ENCODE results near the gene PTPRN2. TPM values are rescaled to one million over a fixed set of nuclear protein-coding genes. Genes with fewer than 3 reads are reported as not detected.

The PTPRN2 gene
- polyA plus RNA-seq, 1 of the 3 experiments (the other 2 are of a cell fraction), result 4.0 TPM

- POLR2A ChIA-PET, result no interaction called here
- Histone ChIP-seq H3K4me2 (no peak overlapping the region), H3K27ac (ENCODE audit: low read depth in 2 of 2, low read length in 1 of 2) (no peak overlapping the region), H3K36me3 (replicated peaks in 1 of 2; ENCODE audit: control insufficient read depth in 1 of 2, insufficient read depth in 2 of 2, low read length in 1 of 2) (no peaks in the 10 kb centered on the region), H3K4me1 (ENCODE audit: control insufficient read depth in 1 of 2, insufficient read depth in 2 of 2, low read depth in 1 of 2, low read length in 1 of 2) (peaks cover 0 to 29% of the 10 kb centered on the region in 2 experiments; a peak in 2 of 4 replicates), H3F3A (replicated peaks; ENCODE audit: insufficient read depth) (no peaks in the 10 kb centered on the region), H3K9me2 (no peaks in the 10 kb centered on the region), H3K79me2 (ENCODE audit: insufficient read depth) (no peaks in the 10 kb centered on the region), H2AFZ (ENCODE audit: low read depth) (no peak overlapping the region), H3K27me3 (ENCODE audit: insufficient read depth) (no peaks in the 10 kb centered on the region), H3K4me3 (ENCODE audit: low read depth in 2 of 2, low read length in 1 of 2) (no peak overlapping the region), H3K9me3 (peaks cover 11% of the 10 kb centered on the region; the same call in 1 of the 2 replicates), H4K20me1 (ENCODE audit: insufficient read depth) (no peaks in the 10 kb centered on the region), H3K9ac (no peak overlapping the region)
- TF ChIP-seq MXI1 (IDR thresholded peaks at IDR 0.05; ENCODE audit: low read depth, low read length), result no peak
- TF ChIP-seq FOXM1 (IDR thresholded peaks at IDR 0.05; ENCODE audit: low read depth), result no peak
- no peak for DNase-seq
- WGBS (ENCODE audit: low lambda C conversion rate), result 34% methylated on average over 6 of the region's 6 CpGs
- CTCF ChIA-PET, result interaction anchor here (1.0 kb wide), 1 partner anchor 18 kb away, joined by 4 read pairs; no protein-coding TSS in a partner anchor
These were observed 560.0 kb downstream of the PTPRN2 start for GRCh38 chr7:158027646-158028045.

DNA sequence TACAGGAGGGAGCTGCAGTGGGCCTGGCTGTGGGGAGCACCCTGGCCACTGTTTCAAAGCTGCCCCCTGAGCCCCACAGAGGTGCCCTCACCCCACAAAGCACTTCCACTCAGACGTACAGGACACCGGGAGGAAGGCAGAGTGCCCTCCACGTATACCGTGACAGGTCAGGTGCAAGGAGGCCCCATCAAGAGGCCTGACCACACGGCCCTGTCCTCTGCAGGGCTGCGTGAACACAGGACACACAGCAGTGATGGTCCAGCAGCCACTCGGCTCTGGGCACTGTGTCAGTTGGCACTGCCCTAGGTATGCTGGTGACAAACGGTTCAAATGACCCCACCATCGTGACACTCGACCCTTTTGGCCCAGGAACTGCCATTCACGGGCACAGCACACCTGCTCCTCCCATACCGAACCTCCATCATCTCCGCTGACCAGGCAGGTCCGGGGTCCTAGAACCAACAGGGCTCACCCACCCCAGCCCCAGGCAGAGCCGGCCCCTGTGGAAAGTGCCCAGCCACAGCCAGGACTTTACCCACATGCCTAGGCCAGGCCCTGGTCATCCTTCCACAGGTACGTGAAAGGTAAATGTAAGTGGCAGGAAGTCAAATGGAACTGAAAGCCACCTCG lies 560.9 kb downstream of the PTPRN2 start:
- H3K9me3 ChIP-seq, result peaks cover 11% of the 10 kb centered on the region; the same call in 1 of the 2 replicates
- H3K27me3 ChIP-seq (ENCODE audit: insufficient read depth), result no peaks in the 10 kb centered on the region
- H3K4me1 ChIP-seq (ENCODE audit: control insufficient read depth in 1 of 2, insufficient read depth in 2 of 2, low read depth in 1 of 2, low read length in 1 of 2), result peaks cover 0 to 21% of the 10 kb centered on the region in 2 experiments; a peak in 2 of 4 replicates
- no peaks in the 10 kb centered on the region for H3F3A ChIP-seq (replicated peaks; ENCODE audit: insufficient read depth)
- TF ChIP-seq YY1 (IDR thresholded peaks at IDR 0.05; ENCODE audit: low read depth), result no peak
- no peak for TF ChIP-seq EZH2phosphoT487 (IDR thresholded peaks at IDR 0.05; ENCODE audit: borderline replicate concordance, low read depth)
- no peak for TF ChIP-seq CTCF (IDR thresholded peaks at IDR 0.05)
- TF ChIP-seq SIN3A (IDR thresholded peaks at IDR 0.05; ENCODE audit: borderline replicate concordance, low read depth, low read length), result no peak
- WGBS (ENCODE audit: low lambda C conversion rate), result 43% methylated on average over 14 of the region's 17 CpGs
- POLR2A ChIA-PET, result no interaction called here
- H3K9ac ChIP-seq, result no peak overlapping the region
- H2AFZ ChIP-seq (ENCODE audit: low read depth), result no peak overlapping the region
- no peak for DNase-seq
- H3K79me2 ChIP-seq (ENCODE audit: insufficient read depth), result no peaks in the 10 kb centered on the region
- H3K36me3 ChIP-seq (replicated peaks in 1 of 2; ENCODE audit: control insufficient read depth in 1 of 2, insufficient read depth in 2 of 2, low read length in 1 of 2), result no peaks in the 10 kb centered on the region
- H3K4me2 ChIP-seq, result no peak overlapping the region
- H3K27ac ChIP-seq (ENCODE audit: low read depth in 2 of 2, low read length in 1 of 2), result no peak overlapping the region
- CTCF ChIA-PET, result interaction anchor here (1.0 kb wide), 1 partner anchor 17 kb away, joined by 4 read pairs; no protein-coding TSS in a partner anchor
- H3K4me3 ChIP-seq (ENCODE audit: low read depth in 2 of 2, low read length in 1 of 2), result no peak overlapping the region
- H3K9me2 ChIP-seq, result no peaks in the 10 kb centered on the region
- H4K20me1 ChIP-seq (ENCODE audit: insufficient read depth), result no peaks in the 10 kb centered on the region
